Measurements from ENCODE around the gene MYO5A. TPM values are rescaled to one million over a fixed set of nuclear protein-coding genes. Genes with fewer than 3 reads are reported as not detected.
A peak's percentile ranks its signal among the peaks of the same experiment; 100 is the strongest.

MYO5A gene
- total RNA-seq, 6 donors from 2014 or later, result 24.8 to 76.5 (median 35.5) TPM

DNA sequence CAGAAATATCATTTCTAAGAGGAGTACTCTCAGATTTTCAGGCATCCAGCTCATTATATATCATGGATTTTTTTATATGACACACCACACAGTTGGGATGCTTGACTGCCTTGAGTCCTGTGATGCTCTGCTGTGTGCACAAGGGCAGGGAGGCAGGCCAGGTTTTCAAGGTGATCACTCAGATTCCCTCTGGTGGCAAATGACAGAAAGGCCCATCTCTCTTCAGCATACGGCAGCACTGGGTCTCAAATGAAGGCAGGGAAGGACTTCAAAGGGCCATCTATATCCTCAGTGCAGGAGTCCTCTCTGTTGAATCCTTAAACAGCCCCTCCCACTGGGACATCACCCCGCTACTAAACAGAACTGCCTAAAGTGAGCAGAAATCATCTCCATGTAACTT lies 178.3 kb downstream of the MYO5A start:
- Histone ChIP-seq H3K4me1 (peaks cover 0 to 7% (median 0%) of the 10 kb centered on the region in 4 donors), H3K9me3 (no peaks in the 10 kb centered on the region), H3K27me3 (no peaks in the 10 kb centered on the region), H3K27ac (no peak overlapping the region), H3K4me3 (no peak overlapping the region), H3K36me3 (peaks cover 0 to 49% (median 0%) of the 10 kb centered on the region in 4 donors)
- TF ChIP-seq POLR2A (IDR thresholded peaks at IDR 0.05), result no peak
- TF ChIP-seq POLR2AphosphoS5 (IDR thresholded peaks at IDR 0.05), result no peak
- no peak for TF ChIP-seq CTCF (IDR thresholded peaks at IDR 0.05)
- no peak for TF ChIP-seq EP300 (IDR thresholded peaks at IDR 0.05)
- DNase-seq (no peak), ATAC-seq (ENCODE audit: low FRiP score in 2 of 2) (no peak)
- WGBS, 2 donors, result 90 to 94% methylated on average over 2 of the region's 2 CpGs

DNA sequence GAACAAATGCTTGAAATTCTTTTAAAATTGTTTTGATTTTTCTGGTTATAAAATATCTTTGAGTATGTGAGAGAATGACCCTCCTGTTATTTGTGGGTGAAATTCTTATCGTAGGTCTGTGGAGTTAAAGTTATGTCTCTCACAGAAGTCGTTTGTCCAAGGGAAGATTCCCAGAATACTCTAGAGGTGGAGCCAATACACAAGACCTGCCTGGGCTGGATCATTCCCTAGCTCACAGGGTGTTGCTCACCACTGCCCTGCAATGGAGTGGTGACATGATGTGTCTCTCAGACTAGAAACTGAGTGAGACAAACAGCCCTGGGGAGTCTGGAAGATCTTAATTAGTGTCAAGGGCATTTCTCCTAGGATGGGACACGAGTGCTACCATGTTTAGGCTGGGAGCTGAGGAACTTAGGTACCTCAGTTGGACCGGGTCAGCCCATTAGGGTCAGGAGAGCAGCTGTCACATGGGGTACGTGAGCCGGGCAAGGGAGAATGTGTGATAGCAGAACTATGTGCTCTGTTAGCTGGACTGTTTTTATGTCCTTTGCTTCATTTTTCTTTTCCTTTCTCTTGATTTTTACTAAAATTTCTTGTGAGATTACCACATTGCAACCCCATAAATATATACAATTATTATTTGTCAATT lies 179.5 kb downstream of the MYO5A start:
- H3K36me3 ChIP-seq, result peaks cover 0 to 54% (median 0%) of the 10 kb centered on the region in 4 donors

GRCh38 chr15:52348056-52348745 lies 180.5 kb downstream of the MYO5A start:
- Histone ChIP-seq H3K27ac (peak overlapping the region in 1 of 4 donors; percentile 1), H3K4me3 (no peak overlapping the region), H3K9me3 (no peaks in the 10 kb centered on the region), H3K27me3 (no peaks in the 10 kb centered on the region), H3K4me1 (peaks cover 0 to 7% (median 0%) of the 10 kb centered on the region in 4 donors), H3K36me3 (peaks cover 0 to 48% (median 0%) of the 10 kb centered on the region in 4 donors)
- TF ChIP-seq EP300 (IDR thresholded peaks at IDR 0.05) (no peak), CTCF (IDR thresholded peaks at IDR 0.05) (no peak), POLR2A (IDR thresholded peaks at IDR 0.05) (no peak), POLR2AphosphoS5 (IDR thresholded peaks at IDR 0.05) (peak in 1 of 2 donors; percentile 14)
- DNase-seq, result peak in 1 of 2 donors; percentile 82
- ATAC-seq (ENCODE audit: low FRiP score in 2 of 2), result peak; percentile 56 to 89
- 66 to 77% methylated on average over 5 of the region's 5 CpGs for WGBS, 2 donors

More for the DNA sequence above, 179.5 kb downstream of the MYO5A start:
- Histone ChIP-seq H3K9me3 (no peaks in the 10 kb centered on the region), H3K4me3 (no peak overlapping the region), H3K27me3 (no peaks in the 10 kb centered on the region), H3K4me1 (peaks cover 0 to 7% (median 0%) of the 10 kb centered on the region in 4 donors), H3K27ac (no peak overlapping the region)
- DNase-seq (no peak), ATAC-seq (ENCODE audit: low FRiP score in 2 of 2) (no peak)
- WGBS, 2 donors, result 71 to 73% methylated on average over 6 of the region's 6 CpGs
- TF ChIP-seq POLR2A (IDR thresholded peaks at IDR 0.05) (no peak), EP300 (IDR thresholded peaks at IDR 0.05) (no peak), CTCF (IDR thresholded peaks at IDR 0.05) (no peak), POLR2AphosphoS5 (IDR thresholded peaks at IDR 0.05) (no peak)

GRCh38 chr15:52344592-52344991 lies 184.1 kb downstream of the MYO5A start:
- H3K4me3 ChIP-seq, result no peak overlapping the region
- TF ChIP-seq EP300 (IDR thresholded peaks at IDR 0.05) (no peak), CTCF (IDR thresholded peaks at IDR 0.05) (no peak), POLR2AphosphoS5 (IDR thresholded peaks at IDR 0.05) (no peak), POLR2A (IDR thresholded peaks at IDR 0.05) (no peak)
- no peaks in the 10 kb centered on the region for H3K4me1 ChIP-seq
- peaks cover 0 to 26% (median 2%) of the 10 kb centered on the region in 4 donors for H3K36me3 ChIP-seq
- ATAC-seq (ENCODE audit: low FRiP score in 2 of 2) (no peak), DNase-seq (no peak)
- H3K27me3 ChIP-seq, result no peaks in the 10 kb centered on the region
- no peak overlapping the region for H3K27ac ChIP-seq
- WGBS, 2 donors, result 95 to 96% methylated on average over 1 of the region's 1 CpG
- H3K9me3 ChIP-seq, result no peaks in the 10 kb centered on the region
